MM.1S (cell line): ENCODE measurements around the gene KLHL9.

ENCODE experiments used
- EZH2 ChIP-seq: fragments of 300-600 bp; sonication (generic); optimal IDR thresholded peaks from 2 replicates; pipeline ENCODE3; 2017; ENCODE audit warnings: low read depth, mild to moderate bottlenecking, antibody characterized with exemption, low read length, mixed read lengths
- EZH2phosphoT487 ChIP-seq: fragments of 300-600 bp; sonication (generic); IDR thresholded peaks from 2 replicates; pipeline ENCODE4 v1.6.1; 2018; ENCODE audit warnings: antibody characterized with exemption, low read length
- TF ChIP-seq, protein P1 (sequence below): fragments of 300-600 bp; sonication (generic); IDR thresholded peaks from 2 replicates; pipeline ENCODE4 v1.5.1; 2016; ENCODE audit warnings: antibody characterized with exemption, low read length, mixed read lengths

DNA sequence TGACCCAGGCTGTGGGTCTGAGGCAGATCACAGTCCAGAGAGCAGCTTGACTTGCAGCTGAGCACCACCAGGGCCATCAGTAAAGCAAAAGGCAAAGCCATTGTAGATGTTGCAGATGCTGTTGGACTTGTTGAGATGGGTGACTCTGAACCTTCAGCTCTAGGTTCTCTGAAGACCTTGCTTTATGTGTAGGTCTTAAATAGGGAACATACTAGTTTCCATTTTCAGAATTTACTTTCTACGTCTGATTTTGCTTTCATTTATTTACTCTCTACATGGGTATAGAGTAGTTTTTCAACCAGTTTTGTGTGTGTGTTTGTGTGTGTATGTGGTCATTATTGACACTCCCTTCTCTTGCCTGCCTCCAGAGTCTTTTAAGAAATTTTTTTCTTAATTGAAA lies 15.6 kb upstream of the KLHL9 start, which contains the start of gene IFNA6:
- TF ChIP-seq, protein P1, sequence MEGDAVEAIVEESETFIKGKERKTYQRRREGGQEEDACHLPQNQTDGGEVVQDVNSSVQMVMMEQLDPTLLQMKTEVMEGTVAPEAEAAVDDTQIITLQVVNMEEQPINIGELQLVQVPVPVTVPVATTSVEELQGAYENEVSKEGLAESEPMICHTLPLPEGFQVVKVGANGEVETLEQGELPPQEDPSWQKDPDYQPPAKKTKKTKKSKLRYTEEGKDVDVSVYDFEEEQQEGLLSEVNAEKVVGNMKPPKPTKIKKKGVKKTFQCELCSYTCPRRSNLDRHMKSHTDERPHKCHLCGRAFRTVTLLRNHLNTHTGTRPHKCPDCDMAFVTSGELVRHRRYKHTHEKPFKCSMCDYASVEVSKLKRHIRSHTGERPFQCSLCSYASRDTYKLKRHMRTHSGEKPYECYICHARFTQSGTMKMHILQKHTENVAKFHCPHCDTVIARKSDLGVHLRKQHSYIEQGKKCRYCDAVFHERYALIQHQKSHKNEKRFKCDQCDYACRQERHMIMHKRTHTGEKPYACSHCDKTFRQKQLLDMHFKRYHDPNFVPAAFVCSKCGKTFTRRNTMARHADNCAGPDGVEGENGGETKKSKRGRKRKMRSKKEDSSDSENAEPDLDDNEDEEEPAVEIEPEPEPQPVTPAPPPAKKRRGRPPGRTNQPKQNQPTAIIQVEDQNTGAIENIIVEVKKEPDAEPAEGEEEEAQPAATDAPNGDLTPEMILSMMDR, result no peak
- TF ChIP-seq EZH2 (no peak), EZH2phosphoT487 (no peak)
